ENCODE data around the gene UMODL1.

Gene UMODL1

DNA sequence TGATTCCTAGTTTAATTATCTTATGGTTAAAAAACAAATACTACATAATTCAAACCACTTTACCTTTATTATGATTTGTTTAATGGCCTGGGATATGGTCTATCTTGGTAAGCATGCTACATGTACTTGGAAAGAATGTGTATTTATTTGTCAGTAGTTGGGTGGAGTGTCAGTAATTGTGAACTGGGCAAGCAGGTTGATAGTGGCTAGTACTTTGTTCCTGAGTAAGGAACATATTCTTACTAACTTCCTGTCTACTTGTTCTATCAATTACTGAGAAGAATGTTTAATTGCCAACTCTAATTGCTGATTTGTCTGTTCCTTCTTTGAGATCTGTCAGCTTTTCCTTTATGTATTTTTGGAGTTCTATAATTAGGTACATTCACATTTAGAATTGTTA lies 98.6 kb downstream of the UMODL1 start:
- TF ChIP-seq, protein P1, sequence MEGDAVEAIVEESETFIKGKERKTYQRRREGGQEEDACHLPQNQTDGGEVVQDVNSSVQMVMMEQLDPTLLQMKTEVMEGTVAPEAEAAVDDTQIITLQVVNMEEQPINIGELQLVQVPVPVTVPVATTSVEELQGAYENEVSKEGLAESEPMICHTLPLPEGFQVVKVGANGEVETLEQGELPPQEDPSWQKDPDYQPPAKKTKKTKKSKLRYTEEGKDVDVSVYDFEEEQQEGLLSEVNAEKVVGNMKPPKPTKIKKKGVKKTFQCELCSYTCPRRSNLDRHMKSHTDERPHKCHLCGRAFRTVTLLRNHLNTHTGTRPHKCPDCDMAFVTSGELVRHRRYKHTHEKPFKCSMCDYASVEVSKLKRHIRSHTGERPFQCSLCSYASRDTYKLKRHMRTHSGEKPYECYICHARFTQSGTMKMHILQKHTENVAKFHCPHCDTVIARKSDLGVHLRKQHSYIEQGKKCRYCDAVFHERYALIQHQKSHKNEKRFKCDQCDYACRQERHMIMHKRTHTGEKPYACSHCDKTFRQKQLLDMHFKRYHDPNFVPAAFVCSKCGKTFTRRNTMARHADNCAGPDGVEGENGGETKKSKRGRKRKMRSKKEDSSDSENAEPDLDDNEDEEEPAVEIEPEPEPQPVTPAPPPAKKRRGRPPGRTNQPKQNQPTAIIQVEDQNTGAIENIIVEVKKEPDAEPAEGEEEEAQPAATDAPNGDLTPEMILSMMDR (IDR thresholded peaks at IDR 0.05; ENCODE audit: control insufficient read depth, extremely low read depth, insufficient read depth) = no peak
- DNase-seq (ENCODE audit: low read depth) = no peak
- H3K4me3 ChIP-seq (ENCODE audit: low read depth, low read length) = no peak overlapping the region

DNA sequence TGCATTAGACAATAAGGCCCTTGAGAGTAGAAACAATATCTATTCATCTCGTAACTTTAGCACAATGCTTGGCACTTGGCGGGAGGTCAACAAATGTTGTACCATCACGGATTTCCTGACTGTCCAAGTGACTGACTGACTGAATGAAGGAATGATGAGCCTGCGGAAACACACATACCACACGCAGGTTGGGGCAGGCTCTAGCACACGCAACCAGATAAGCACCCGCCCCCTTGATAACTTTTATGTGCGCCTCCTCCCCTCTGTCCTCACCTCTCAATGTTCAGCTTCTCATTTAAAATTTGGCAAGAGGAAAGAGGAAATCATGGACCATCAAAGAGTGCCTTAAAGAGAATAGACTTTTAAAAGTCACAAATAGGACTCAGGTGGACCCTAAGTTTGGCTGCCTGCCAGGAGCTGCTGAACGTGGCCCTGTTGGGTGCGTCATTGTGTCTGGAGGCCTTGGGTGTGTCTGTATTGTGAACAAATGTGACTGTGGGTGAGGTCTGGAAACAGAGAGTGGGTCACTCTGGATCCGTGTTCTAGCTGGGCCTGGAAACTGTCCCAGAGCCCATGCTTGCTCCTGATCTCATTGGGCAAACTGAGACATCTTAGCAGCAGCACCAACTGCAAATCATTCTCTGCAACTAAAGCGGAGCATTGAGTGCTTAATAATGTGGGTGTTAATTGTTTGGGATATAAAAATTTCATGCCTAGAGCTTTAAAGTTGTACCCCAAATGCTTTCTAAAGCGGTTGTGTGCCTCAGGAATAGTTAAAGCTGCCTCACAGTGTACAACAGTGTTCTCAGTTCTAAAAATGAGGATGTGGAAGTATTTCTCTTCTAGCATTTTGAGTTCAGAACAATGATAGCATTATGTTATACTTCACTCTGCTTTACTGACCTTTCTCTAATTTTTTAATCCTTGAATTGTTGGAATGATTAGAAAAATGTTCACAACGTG lies 100.3 kb downstream of the UMODL1 start:
- DNase-seq (ENCODE audit: low read depth) = no peak
- no peak overlapping the region for H3K4me3 ChIP-seq (ENCODE audit: low read depth, low read length)
- TF ChIP-seq, protein P1 (IDR thresholded peaks at IDR 0.05; ENCODE audit: control insufficient read depth, extremely low read depth, insufficient read depth) = no peak

DNA sequence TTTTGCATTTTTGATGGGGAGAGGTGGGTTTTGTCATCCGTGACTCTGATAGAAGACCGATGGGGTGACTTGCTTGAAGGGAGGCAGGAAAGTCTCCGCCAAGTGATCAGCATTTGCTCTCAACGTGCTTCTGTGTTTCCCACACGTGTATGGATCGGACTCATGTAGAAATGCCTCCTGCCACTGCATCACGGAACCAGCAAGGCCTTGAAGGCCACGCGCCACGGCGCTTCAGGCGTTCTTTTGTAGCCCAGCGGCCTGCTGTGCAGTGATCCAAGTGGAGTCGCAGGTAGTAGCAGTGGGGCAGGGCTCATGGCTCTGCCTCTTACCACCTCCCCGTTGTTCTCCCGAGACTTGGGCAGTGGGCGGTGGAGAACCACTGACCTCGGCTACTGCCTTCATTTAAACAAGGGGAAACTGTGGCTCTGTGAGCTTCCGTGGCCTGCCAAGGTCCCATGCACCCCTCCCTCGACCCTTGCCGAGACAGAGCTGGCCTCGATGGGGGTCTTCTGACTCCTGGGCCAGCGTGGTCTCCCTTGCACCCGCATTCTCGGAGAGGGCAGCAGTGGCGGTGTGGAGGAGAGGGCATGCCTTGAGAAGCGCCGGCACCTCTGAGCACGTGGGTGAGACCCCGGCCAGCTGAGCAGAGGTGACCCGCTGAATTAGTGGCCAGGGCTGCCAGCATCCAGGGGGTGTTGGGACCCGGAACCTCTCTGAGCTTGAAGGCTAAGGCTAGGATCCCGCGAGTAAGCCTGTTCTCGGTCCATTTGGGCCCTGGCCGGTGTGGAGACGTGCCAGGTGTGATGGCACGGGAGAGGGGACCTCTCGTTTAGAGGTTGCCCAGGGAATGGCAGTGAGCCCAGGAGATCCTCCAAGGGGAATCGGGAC lies 101.7 kb downstream of the UMODL1 start:
- DNase-seq (ENCODE audit: low read depth) = no peak
- H3K4me3 ChIP-seq (ENCODE audit: low read depth, low read length) = no peak overlapping the region
- TF ChIP-seq, protein P1 (IDR thresholded peaks at IDR 0.05; ENCODE audit: control insufficient read depth, extremely low read depth, insufficient read depth) = no peak

DNA sequence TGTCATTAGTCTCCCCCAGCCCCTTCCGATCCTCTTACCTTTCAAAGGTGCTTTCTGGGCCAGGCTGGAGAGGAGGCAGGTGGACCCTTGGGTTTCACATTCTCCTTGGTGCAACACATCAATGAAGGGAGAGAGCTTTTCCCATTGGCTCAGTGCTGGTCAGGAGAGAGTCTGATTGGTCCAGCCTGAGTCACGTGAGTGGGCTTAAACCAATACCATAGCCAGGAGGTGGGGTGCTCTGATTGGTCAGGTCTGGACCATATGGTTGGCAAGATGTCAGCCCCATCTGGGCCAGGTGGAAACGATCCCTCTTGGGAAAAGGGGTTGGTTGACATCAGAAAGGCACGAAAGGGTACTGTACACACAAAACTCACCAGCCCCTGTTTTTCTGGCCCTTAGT lies 103.1 kb downstream of the UMODL1 start:
- H3K4me3 ChIP-seq (ENCODE audit: low read depth, low read length) = no peak overlapping the region
- TF ChIP-seq, protein P1 (IDR thresholded peaks at IDR 0.05; ENCODE audit: control insufficient read depth, extremely low read depth, insufficient read depth) = no peak
- DNase-seq (ENCODE audit: low read depth) = no peak

DNA sequence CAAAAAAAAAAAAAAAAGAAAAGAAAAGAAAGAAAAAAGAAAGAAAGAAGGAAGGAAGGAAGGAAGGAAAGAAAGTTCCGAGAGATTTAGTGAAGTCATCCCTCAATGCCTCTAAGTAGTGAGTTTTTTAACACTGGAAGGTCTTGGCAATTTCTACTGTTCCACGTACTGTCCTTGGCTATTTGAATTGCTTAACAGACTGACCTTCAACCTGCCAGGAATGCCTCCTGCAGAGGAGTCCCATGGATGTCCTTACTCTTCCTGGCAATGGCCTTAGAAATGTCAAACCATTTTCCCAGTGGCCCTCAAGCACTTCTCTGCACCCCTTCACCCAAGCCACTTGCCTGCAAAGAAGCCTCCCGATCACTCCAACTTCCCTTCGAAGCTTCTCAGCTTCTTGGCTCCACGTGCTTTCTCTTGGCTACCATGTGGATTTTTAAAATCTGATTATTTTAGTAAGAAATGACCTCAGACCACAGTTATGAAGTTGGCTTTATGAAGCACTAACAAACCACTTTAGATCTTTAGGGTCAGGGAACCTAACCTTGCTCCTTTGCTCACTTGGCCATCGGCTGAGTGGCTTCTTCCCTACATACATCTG lies 104.1 kb downstream of the UMODL1 start:
- no peak overlapping the region for H3K4me3 ChIP-seq (ENCODE audit: low read depth, low read length)
- no peak for DNase-seq (ENCODE audit: low read depth)
- TF ChIP-seq, protein P1 (IDR thresholded peaks at IDR 0.05; ENCODE audit: control insufficient read depth, extremely low read depth, insufficient read depth) = no peak

DNA sequence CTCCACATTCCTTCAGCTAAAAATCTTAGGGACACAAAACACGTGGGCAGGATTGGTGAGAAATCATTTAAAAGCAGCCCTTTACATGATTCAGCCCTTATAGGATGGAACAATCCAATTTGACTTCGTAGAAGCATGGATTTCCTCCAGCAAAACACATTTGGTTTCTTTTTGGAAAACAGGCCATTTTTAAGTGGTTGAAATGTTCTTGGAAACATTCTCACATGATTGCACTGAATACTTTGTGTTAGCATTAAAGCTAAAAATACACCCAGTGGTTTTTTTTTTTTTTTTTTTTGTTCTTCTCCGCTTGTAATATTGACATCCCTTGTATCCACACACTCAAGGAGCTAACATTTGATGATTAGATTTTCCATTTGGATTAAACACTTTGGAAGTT lies 105.7 kb downstream of the UMODL1 start:
- DNase-seq (ENCODE audit: low read depth) = no peak
- H3K4me3 ChIP-seq (ENCODE audit: low read depth, low read length) = no peak overlapping the region
- TF ChIP-seq, protein P1 (IDR thresholded peaks at IDR 0.05; ENCODE audit: control insufficient read depth, extremely low read depth, insufficient read depth) = no peak
